ENCODE measurements around the gene LIPC.

GRCh38 chr15:58462973-58463663 is 31.3 kb downstream of the LIPC start:
- TF ChIP-seq CTCF (optimal IDR thresholded peaks at IDR 0.05 in 1 of 3, IDR thresholded peaks at IDR 0.05 in 1 of 3, conservative IDR thresholded peaks at IDR 0.05 in 1 of 3; ENCODE audit: extremely low read depth in 1 of 3, insufficient read depth in 2 of 3, low read length in 3 of 3) (no peak), EZH2 (IDR thresholded peaks at IDR 0.05; ENCODE audit: low read length) (no peak)
